Peyer's patch (tissue), 4 donors: ENCODE results near the gene GAN.

Source experiments
- POLR2A ChIP-seq, 2 donors: fragments of 450-650 bp; IDR thresholded peaks; one replicate each; pipeline ENCODE4 v1.5.1; 2017; ENCODE audit warnings: antibody characterized with exemption in 2 of 2, mild to moderate bottlenecking in 2 of 2, moderate library complexity in 2 of 2
- TF ChIP-seq, protein P1 (sequence below), 6 experiments: fragments of 450-650 bp in 4 of 6; fragments of 200-600 bp in 2 of 6; sonication (generic) in 1 of 6; IDR thresholded peaks; one replicate each; pipeline ENCODE4 v1.5.1; 2017 to 2019; ENCODE audit warnings: antibody characterized with exemption in 6 of 6, mild to moderate bottlenecking in 3 of 6, moderate library complexity in 1 of 6

GRCh38 chr16:81275064-81275532 lies 39.7 kb upstream of the GAN start:
- TF ChIP-seq POLR2A (IDR thresholded peaks at IDR 0.05), result no peak
- TF ChIP-seq, protein P1, sequence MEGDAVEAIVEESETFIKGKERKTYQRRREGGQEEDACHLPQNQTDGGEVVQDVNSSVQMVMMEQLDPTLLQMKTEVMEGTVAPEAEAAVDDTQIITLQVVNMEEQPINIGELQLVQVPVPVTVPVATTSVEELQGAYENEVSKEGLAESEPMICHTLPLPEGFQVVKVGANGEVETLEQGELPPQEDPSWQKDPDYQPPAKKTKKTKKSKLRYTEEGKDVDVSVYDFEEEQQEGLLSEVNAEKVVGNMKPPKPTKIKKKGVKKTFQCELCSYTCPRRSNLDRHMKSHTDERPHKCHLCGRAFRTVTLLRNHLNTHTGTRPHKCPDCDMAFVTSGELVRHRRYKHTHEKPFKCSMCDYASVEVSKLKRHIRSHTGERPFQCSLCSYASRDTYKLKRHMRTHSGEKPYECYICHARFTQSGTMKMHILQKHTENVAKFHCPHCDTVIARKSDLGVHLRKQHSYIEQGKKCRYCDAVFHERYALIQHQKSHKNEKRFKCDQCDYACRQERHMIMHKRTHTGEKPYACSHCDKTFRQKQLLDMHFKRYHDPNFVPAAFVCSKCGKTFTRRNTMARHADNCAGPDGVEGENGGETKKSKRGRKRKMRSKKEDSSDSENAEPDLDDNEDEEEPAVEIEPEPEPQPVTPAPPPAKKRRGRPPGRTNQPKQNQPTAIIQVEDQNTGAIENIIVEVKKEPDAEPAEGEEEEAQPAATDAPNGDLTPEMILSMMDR (IDR thresholded peaks at IDR 0.05), result no peak
